Measurements from ENCODE around the gene AFDN. TPM values are rescaled to one million over a fixed set of nuclear protein-coding genes. Genes with fewer than 3 reads are reported as not detected.
A peak's percentile ranks its signal among the peaks of the same experiment; 100 is the strongest.

Gene AFDN
- total RNA-seq, 4 donors from 2014 or later = 66.9 to 88.0 (median 75.3) TPM

DNA sequence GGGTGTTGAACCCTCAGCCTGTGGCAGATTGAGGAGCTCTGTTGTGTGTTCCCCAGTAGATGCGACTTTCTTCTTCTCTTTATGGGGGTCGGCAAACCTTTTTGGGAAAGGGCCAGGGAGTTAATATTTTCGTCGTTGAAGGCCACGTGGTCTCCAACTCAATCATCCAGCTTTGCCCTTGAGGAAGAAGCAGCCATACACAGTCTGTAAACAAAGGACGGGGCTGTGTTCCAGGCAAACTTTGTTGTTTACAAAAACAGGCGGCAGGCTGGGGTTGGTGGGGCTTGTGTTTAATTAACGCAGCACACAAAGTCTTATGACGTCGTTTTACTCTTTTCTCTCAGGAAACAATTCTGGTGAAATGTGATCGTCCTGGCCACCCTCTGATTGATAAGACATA lies 190.9 kb downstream of the AFDN start:
- peaks cover 0 to under 1% (median 0%) of the 10 kb centered on the region in 4 donors for H3K9me3 ChIP-seq
- H3K4me1 ChIP-seq = no peaks in the 10 kb centered on the region
- WGBS = 75% methylated on average over 11 of the region's 11 CpGs
- no peaks in the 10 kb centered on the region for H3K36me3 ChIP-seq
- TF ChIP-seq EP300 (IDR thresholded peaks at IDR 0.05) = no peak
- TF ChIP-seq, protein P1, sequence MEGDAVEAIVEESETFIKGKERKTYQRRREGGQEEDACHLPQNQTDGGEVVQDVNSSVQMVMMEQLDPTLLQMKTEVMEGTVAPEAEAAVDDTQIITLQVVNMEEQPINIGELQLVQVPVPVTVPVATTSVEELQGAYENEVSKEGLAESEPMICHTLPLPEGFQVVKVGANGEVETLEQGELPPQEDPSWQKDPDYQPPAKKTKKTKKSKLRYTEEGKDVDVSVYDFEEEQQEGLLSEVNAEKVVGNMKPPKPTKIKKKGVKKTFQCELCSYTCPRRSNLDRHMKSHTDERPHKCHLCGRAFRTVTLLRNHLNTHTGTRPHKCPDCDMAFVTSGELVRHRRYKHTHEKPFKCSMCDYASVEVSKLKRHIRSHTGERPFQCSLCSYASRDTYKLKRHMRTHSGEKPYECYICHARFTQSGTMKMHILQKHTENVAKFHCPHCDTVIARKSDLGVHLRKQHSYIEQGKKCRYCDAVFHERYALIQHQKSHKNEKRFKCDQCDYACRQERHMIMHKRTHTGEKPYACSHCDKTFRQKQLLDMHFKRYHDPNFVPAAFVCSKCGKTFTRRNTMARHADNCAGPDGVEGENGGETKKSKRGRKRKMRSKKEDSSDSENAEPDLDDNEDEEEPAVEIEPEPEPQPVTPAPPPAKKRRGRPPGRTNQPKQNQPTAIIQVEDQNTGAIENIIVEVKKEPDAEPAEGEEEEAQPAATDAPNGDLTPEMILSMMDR (IDR thresholded peaks at IDR 0.05) = no peak
- no peak for TF ChIP-seq POLR2AphosphoS5 (IDR thresholded peaks at IDR 0.05)
- TF ChIP-seq POLR2A (IDR thresholded peaks at IDR 0.05; ENCODE audit: low read depth) = no peak
- intact Hi-C loops (cut with DNase I) = no loop called here
- peaks cover 0 to 27% (median 0%) of the 10 kb centered on the region in 4 donors for H3K27me3 ChIP-seq
- no peak overlapping the region for H3K4me3 ChIP-seq
- H3K27ac ChIP-seq (replicated peaks in 1 of 4) = no peak overlapping the region
- peak; percentile 64 for DNase-seq (ENCODE audit: extremely low spot score)

DNA sequence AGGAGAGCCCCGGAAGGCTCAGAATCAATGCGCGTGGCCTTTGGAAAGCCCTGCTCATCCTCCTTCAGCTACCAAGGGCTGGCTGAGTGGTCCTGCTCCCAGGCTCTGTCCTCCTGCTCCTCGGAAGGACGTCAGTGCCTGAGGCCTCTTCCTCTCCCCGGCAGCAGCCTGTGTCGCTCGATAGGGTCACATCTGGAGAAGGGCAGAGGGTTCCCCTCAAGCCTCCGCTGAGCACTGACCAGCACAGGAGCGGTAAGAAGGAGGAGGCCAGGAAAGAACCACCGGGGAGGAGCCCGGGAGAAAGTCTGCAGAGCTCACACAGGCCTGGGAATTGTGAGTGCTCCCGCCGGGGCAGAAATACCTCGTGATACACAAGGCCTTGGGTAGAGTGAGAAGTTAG lies 192.0 kb downstream of the AFDN start:
- Histone ChIP-seq H3K27ac (replicated peaks in 1 of 4) (no peak overlapping the region), H3K36me3 (no peaks in the 10 kb centered on the region), H3K4me1 (no peaks in the 10 kb centered on the region), H3K27me3 (peaks cover 0 to 28% (median 0%) of the 10 kb centered on the region in 4 donors), H3K9me3 (no peaks in the 10 kb centered on the region), H3K4me3 (no peak overlapping the region)
- 79% methylated on average over 11 of the region's 15 CpGs for WGBS
- DNase-seq (ENCODE audit: extremely low spot score) = peak; percentile 87
- intact Hi-C loops (cut with DNase I) = no loop called here
- TF ChIP-seq POLR2AphosphoS5 (IDR thresholded peaks at IDR 0.05) = no peak
- no peak for TF ChIP-seq EP300 (IDR thresholded peaks at IDR 0.05)
- TF ChIP-seq POLR2A (IDR thresholded peaks at IDR 0.05; ENCODE audit: low read depth) = no peak
- TF ChIP-seq, protein P1 (IDR thresholded peaks at IDR 0.05) = no peak

DNA sequence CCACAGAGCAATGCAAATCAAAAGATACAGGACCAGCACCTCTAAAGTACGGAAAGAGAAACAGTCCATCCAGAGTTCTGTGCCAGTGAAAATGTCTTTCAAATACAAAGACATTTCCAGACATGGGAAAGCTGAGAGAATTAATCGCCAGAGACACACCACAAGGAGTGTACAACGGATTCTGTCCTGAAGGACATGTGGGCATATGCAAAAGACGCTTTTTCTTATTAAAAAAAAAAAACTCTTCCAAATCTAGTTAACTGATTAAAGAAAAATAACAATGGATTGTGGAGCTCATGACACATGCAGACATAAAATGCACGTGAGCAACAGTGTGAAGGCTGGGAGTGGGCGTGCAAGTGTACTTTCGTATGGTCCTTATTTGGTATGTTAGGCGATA lies 193.5 kb downstream of the AFDN start:
- H3K9me3 ChIP-seq = no peaks in the 10 kb centered on the region
- intact Hi-C loops (cut with DNase I) = no loop called here
- 89% methylated on average over 8 of the region's 8 CpGs for WGBS
- H3K27me3 ChIP-seq = peaks cover 0 to 37% (median 0%) of the 10 kb centered on the region in 4 donors
- no peak overlapping the region for H3K27ac ChIP-seq (replicated peaks in 1 of 4)
- no peak overlapping the region for H3K4me3 ChIP-seq
- TF ChIP-seq EP300 (IDR thresholded peaks at IDR 0.05) = no peak
- TF ChIP-seq, protein P1 (IDR thresholded peaks at IDR 0.05) = no peak
- no peaks in the 10 kb centered on the region for H3K36me3 ChIP-seq
- no peaks in the 10 kb centered on the region for H3K4me1 ChIP-seq
- peak; percentile 57 for DNase-seq (ENCODE audit: extremely low spot score)

DNA sequence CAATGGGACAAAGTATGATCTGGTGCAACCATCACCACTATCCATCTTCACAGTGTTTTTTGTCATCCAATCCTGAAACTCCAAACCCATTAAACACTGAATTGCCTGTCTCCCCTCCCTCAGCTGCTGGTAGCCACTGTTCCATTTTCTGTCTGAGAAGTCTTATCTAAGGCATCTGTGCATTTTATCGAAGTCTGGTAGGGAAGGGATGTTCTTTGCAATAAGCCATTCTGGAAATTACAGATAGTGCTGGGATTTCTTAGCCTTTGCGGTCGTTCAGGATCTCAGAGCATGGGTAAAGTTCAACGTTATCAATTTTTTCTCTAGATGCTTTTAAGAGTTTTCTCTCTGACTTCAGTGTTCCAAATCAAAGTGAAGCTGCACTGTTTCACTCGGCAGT lies 194.9 kb downstream of the AFDN start:
- WGBS = 82% methylated on average over 5 of the region's 5 CpGs

More for the DNA sequence above, 194.9 kb downstream of the AFDN start:
- TF ChIP-seq POLR2A (IDR thresholded peaks at IDR 0.05; ENCODE audit: low read depth) (no peak), POLR2AphosphoS5 (IDR thresholded peaks at IDR 0.05) (no peak)
- no peak overlapping the region for H3K27ac ChIP-seq (replicated peaks in 1 of 4)
- no peaks in the 10 kb centered on the region for H3K36me3 ChIP-seq
- H3K27me3 ChIP-seq = peaks cover 0 to 38% (median 0%) of the 10 kb centered on the region in 4 donors
- H3K4me1 ChIP-seq = no peaks in the 10 kb centered on the region
- intact Hi-C loops (cut with DNase I) = no loop called here
- DNase-seq (ENCODE audit: extremely low spot score) = peak; percentile 21
- H3K4me3 ChIP-seq = no peak overlapping the region
- no peaks in the 10 kb centered on the region for H3K9me3 ChIP-seq

Other genes with a start within 250 kb of the AFDN start
- under 1 TPM in 1 of 4 donors, not detected in 3; 0.17 TPM for gene KIF25, start 170.8 kb downstream of the AFDN start, total RNA-seq